Activated CD8-positive, alpha-beta T cell treated with anti-CD3 and anti-CD28 coated beads for 36 hours (primary cell): Measurements from ENCODE around the gene EEF2. TPM values are rescaled to one million over a fixed set of nuclear protein-coding genes. Genes with fewer than 3 reads are reported as not detected.

ENCODE experiments used
- ATAC-seq: fragments of 200-7000 bp; cut with Tn5 transposase; one replicate; pipeline ENCODE4 v1.10.0; 2021; ENCODE audit warnings: mild to moderate bottlenecking, moderate library complexity
- CTCF ChIA-PET: fragments of 350-600 bp; sonication (Branson Sonifier 250); formaldehyde crosslinking; loops from one replicate; lab custom pipeline; 2021; ENCODE audit warnings: antibody characterized with exemption; lab: Charles Lee
- POLR2A ChIA-PET: fragments of 350-600 bp; sonication (Branson Sonifier 250); formaldehyde crosslinking; loops from one replicate; lab custom pipeline; 2021; ENCODE audit warnings: antibody characterized with exemption; lab: Charles Lee
- DNase-seq: peaks from one replicate; pipeline ENCODE4 v3.0.0-alpha.2; 2020
- H3K27ac Mint-ChIP-seq: one replicate; pipeline ENCODE4 v1.8.0; 2021; ENCODE audit warnings: mild to moderate bottlenecking, mixed read lengths
- H3K27me3 Mint-ChIP-seq: one replicate; pipeline ENCODE4 v1.8.0; 2021; ENCODE audit warnings: mixed read lengths
- H3K36me3 Mint-ChIP-seq: one replicate; pipeline ENCODE4 v1.8.0; 2021; ENCODE audit warnings: low read depth, mixed read lengths
- H3K4me1 Mint-ChIP-seq: one replicate; pipeline ENCODE4 v1.8.0; 2021; ENCODE audit warnings: low read depth, mixed read lengths
- H3K4me3 Mint-ChIP-seq: one replicate; pipeline ENCODE4 v1.8.0; 2021; ENCODE audit warnings: mild to moderate bottlenecking, moderate library complexity, mixed read lengths
- H3K9me3 Mint-ChIP-seq: one replicate; pipeline ENCODE4 v1.8.0; 2021; ENCODE audit warnings: mixed read lengths
- CTCF ChIP-seq: fragments of 200-600 bp; IDR thresholded peaks from one replicate; pipeline ENCODE4 v1.8.0; 2022; ENCODE audit warnings: antibody characterized with exemption, mild to moderate bottlenecking
- intact Hi-C: fragments of 100-400 bp; cut with micrococcal nuclease; formaldehyde crosslinking; loops from one replicate; pipeline ENCODE4 v1.10.0; 2022
- total RNA-seq, 2 experiments: library from RNA; stranded (reverse); gene quantifications; one replicate each; pipeline ENCODE4 v1.2.3, GENCODE V29; 2021

Gene EEF2
- total RNA-seq, 2 experiments from 2014 or later: 3,533 to 3,625 TPM

GRCh38 chr19:4027146-4027545, 41.9 kb upstream of the EEF2 start:
- intact Hi-C loops: no loop called here
- ATAC-seq (no peak), DNase-seq (no peak)
- H3K27me3 Mint-ChIP-seq: no peaks in the 10 kb centered on the region
- H3K4me3 Mint-ChIP-seq: no peak overlapping the region
- no peaks in the 10 kb centered on the region for H3K9me3 Mint-ChIP-seq
- no peak for TF ChIP-seq CTCF
- H3K27ac Mint-ChIP-seq: no peak overlapping the region
- CTCF ChIA-PET: no interaction called here
- H3K36me3 Mint-ChIP-seq: peaks cover 5% of the 10 kb centered on the region
- H3K4me1 Mint-ChIP-seq: no peaks in the 10 kb centered on the region
- POLR2A ChIA-PET: no interaction called here

GRCh38 chr19:4025317-4025716, 40.1 kb upstream of the EEF2 start:
- DNase-seq (no peak), ATAC-seq (no peak)
- no peak for TF ChIP-seq CTCF
- Mint-ChIP-seq H3K36me3 (peaks cover 11% of the 10 kb centered on the region), H3K4me1 (no peaks in the 10 kb centered on the region), H3K27ac (no peak overlapping the region), H3K4me3 (no peak overlapping the region), H3K27me3 (no peaks in the 10 kb centered on the region), H3K9me3 (no peaks in the 10 kb centered on the region)
- intact Hi-C loops: no loop called here
- ChIA-PET POLR2A (no interaction called here), CTCF (no interaction called here)

- Mint-ChIP-seq H3K9me3 (no peaks in the 10 kb centered on the region), H3K4me3 (no peak overlapping the region), H3K27ac (no peak overlapping the region), H3K27me3 (no peaks in the 10 kb centered on the region), H3K36me3 (peaks cover 11% of the 10 kb centered on the region), H3K4me1 (no peaks in the 10 kb centered on the region)
- TF ChIP-seq CTCF: no peak
- intact Hi-C loops: no loop called here
- POLR2A ChIA-PET: no interaction called here
- ATAC-seq (no peak), DNase-seq (no peak)
- CTCF ChIA-PET: no interaction called here
Measured at GRCh38 chr19:4023600-4024398, 38.5 kb upstream of the EEF2 start.

GRCh38 chr19:4019578-4019977, 34.3 kb upstream of the EEF2 start:
- Mint-ChIP-seq H3K4me3 (no peak overlapping the region), H3K27ac (no peak overlapping the region), H3K27me3 (no peaks in the 10 kb centered on the region), H3K4me1 (no peaks in the 10 kb centered on the region), H3K9me3 (no peaks in the 10 kb centered on the region), H3K36me3 (peaks cover 6% of the 10 kb centered on the region)
- intact Hi-C loops: no loop called here
- DNase-seq: no peak
- no peak for TF ChIP-seq CTCF
- ChIA-PET POLR2A (interaction anchor here (1.4 kb wide), 1 partner anchor 12 kb away, joined by 4 read pairs; the partner anchor contains the start of gene PIAS4), CTCF (no interaction called here)
- ATAC-seq: no peak

GRCh38 chr19:4018775-4019504, 33.7 kb upstream of the EEF2 start:
- ATAC-seq (no peak), DNase-seq (no peak)
- ChIA-PET CTCF (no interaction called here), POLR2A (interaction anchor here (1.4 kb wide), 1 partner anchor 11 kb away, joined by 4 read pairs; the partner anchor contains the start of gene PIAS4)
- H3K27me3 Mint-ChIP-seq: no peaks in the 10 kb centered on the region
- no peak for TF ChIP-seq CTCF
- intact Hi-C loops: no loop called here
- H3K4me3 Mint-ChIP-seq: no peak overlapping the region
- H3K27ac Mint-ChIP-seq: no peak overlapping the region
- no peaks in the 10 kb centered on the region for H3K9me3 Mint-ChIP-seq
- H3K4me1 Mint-ChIP-seq: no peaks in the 10 kb centered on the region
- H3K36me3 Mint-ChIP-seq: peaks cover 6% of the 10 kb centered on the region
